D721Med (cell line): ENCODE results near the gene ANKRD35.

ENCODE experiments used
- DNase-seq: peaks from one replicate; pipeline ENCODE4 v3.0.0; 2011; ENCODE audit warnings: low spot score; ENCODE audit not compliant: insufficient read length
- FAIRE-seq: peaks from 2 replicates; lab custom pipeline; 2011; peaks lifted over from hg19 to GRCh38; lab: Jason Lieb, UNC
- TF ChIP-seq, protein P1 (sequence below): IDR thresholded peaks from 2 replicates; pipeline ENCODE4 v1.5.1; 2012; ENCODE audit warnings: mild to moderate bottlenecking, control low read depth; ENCODE audit not compliant: insufficient read depth; ENCODE audit errors: missing control alignments

The ANKRD35 gene

DNA sequence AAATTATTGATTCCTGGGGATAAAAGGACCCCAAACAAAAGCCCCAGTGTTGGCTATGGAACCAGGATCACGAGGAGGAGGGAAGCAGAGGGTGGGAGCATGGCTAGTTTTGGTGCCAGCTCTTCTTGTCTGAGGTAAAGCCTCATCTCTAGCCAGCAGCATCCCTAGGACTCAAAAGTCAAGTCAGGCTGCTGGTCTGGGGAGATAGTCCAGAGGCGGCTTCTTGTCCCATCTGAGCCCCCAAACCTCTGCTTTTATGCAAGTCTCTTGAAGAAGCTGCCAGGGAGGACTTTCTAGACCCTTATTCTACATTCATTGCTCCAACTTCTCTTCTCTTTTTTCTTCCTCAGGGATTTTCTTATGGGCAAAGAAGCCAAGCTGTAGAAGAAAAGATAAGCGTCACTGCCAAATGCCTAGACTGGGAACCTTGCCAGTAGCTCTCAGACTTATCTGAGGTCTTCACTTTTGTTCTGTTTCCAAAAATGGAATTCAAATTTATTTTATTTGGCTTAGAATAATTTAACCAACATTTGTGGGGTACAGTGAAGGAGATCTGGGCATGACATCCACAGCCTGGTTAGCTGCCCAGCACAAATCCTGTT lies 6.9 kb upstream of the ANKRD35 start:
- TF ChIP-seq, protein P1, sequence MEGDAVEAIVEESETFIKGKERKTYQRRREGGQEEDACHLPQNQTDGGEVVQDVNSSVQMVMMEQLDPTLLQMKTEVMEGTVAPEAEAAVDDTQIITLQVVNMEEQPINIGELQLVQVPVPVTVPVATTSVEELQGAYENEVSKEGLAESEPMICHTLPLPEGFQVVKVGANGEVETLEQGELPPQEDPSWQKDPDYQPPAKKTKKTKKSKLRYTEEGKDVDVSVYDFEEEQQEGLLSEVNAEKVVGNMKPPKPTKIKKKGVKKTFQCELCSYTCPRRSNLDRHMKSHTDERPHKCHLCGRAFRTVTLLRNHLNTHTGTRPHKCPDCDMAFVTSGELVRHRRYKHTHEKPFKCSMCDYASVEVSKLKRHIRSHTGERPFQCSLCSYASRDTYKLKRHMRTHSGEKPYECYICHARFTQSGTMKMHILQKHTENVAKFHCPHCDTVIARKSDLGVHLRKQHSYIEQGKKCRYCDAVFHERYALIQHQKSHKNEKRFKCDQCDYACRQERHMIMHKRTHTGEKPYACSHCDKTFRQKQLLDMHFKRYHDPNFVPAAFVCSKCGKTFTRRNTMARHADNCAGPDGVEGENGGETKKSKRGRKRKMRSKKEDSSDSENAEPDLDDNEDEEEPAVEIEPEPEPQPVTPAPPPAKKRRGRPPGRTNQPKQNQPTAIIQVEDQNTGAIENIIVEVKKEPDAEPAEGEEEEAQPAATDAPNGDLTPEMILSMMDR = no peak

DNA sequence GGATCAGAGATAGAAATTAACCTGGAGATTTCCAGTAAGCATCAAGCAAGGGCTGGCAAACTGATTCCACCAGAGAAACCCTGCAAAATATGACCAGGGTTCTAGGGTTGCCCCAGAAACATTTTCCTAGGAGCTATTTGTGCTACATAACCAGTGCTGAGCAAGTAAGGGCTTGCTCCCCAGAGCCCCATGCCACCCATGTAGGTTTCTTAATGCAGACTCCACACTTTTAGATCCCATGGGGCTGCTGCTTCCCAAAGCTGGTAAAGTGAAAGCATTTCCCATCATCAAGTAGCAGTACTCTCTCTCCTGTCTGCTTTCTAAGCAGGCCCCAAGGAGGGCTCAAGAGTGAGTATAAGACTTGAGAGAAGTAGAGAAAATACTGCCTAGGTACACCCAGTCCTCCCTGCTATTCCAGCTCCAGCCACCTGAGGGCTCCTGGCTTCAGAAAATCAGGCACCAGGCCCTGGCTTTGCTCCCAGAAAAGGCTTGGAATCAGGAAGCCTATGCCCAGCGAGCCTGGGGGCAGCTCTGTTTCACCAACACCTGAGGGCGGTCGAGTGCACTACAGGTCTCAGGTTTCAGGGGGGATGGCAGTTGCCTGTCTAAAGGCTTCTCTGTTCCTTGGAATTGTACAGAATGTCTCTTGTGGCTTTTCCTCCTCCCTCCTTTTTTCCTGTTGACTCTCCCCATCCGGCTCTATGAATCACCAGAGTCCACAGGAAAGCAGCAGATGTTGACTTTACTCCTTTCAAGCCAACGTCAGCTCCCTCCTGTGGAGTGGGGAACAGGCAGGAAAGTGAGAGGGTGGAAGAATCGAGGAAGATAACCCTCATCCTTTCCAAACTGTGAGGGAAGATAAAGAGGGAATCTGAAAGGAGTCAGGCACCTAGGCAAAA lies 6.2 kb upstream of the ANKRD35 start:
- no peak for FAIRE-seq
- DNase-seq = peak; percentile 91
- TF ChIP-seq, protein P1 = peak; percentile 99

More for the DNA sequence above, 6.9 kb upstream of the ANKRD35 start:
- DNase-seq (no peak), FAIRE-seq (no peak)

DNA sequence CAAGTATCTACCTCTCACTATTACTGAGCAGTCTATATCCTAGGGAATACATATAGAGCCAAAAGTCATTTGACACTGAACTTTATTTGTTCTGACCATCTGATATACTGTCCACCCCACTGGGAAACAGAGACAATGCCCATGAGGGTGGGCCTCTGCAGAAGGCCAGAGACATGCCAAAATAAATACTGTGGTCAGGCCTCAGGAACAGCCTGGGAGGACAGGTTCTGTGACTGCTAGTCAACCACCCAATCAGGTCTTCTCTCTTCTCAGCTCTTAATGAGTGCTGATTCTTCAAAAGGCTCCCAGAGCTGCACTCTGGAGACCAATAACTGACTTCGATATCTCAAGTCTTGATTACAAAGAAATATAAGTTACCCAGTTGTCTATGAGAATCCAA lies 5.5 kb upstream of the ANKRD35 start:
- TF ChIP-seq, protein P1 = no peak
- no peak for FAIRE-seq
- no peak for DNase-seq

DNA sequence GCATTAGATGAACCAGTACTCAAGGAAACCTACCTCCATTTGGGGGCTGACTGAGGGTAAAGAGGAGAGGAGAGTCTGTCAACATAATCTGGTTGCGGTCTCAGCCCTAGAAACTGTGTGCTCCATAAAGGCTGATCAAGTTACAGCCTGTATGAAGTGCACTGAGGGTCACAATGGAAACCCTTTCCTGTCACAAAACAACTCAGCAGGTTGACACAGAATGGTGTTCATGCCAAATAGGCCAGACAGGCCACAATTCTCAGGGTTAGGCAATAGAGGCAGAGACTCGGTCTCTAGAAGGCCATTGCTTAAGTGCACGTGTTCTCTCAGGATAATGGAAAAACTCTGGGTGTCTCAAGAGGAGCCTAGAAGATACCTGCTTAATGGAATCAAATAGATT lies 4.1 kb upstream of the ANKRD35 start:
- DNase-seq = no peak
- TF ChIP-seq, protein P1 = no peak
- FAIRE-seq = no peak

DNA sequence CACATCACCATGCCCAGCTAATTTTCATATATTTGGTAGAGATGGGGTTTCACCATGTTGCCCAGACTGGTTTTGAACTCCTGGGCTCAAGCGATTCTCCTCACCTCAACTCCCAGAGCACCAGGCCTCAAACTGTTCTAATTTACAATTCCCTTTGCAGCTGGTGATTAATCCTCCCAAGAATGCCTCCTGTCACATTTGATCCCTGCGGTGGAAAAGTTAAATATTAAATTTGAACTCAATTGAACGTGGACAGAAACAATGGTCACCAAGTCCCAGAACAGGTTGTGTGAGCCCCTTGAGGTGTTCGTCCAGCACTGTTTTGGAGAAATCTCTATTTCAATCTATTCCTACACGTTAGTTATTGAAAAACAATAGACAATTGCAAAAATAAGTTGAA lies 2.0 kb upstream of the ANKRD35 start:
- TF ChIP-seq, protein P1 = no peak

DNA sequence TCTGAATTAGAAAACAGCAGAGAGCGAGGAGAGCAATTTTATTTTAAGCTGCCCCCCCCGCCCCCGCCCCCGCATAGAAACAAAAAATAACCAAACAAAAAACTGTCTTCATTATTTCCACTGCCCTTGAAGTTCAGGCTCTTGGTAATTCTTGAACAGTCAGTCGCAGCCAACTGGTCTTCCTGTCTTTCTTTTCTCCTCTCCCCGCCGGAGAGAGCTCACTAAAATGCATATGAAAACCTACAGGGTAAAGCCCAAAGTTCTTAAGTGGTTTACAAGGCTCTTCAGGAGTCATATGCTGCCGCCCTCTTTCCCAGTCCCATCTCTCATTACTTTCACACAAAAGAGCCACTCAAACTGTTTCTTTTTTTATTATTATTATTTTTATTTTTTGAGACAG lies 1.1 kb upstream of the ANKRD35 start:
- FAIRE-seq = no peak
- TF ChIP-seq, protein P1 = no peak

More for the DNA sequence above, 2.0 kb upstream of the ANKRD35 start:
- FAIRE-seq (no peak), DNase-seq (no peak)

More for the DNA sequence above, 1.1 kb upstream of the ANKRD35 start:
- DNase-seq = no peak
